Measurements from ENCODE around the gene SELENOM.

GRCh38 chr22:31099841-31100761 is 7.3 kb downstream of the SELENOM start:
- TF ChIP-seq, protein P1, sequence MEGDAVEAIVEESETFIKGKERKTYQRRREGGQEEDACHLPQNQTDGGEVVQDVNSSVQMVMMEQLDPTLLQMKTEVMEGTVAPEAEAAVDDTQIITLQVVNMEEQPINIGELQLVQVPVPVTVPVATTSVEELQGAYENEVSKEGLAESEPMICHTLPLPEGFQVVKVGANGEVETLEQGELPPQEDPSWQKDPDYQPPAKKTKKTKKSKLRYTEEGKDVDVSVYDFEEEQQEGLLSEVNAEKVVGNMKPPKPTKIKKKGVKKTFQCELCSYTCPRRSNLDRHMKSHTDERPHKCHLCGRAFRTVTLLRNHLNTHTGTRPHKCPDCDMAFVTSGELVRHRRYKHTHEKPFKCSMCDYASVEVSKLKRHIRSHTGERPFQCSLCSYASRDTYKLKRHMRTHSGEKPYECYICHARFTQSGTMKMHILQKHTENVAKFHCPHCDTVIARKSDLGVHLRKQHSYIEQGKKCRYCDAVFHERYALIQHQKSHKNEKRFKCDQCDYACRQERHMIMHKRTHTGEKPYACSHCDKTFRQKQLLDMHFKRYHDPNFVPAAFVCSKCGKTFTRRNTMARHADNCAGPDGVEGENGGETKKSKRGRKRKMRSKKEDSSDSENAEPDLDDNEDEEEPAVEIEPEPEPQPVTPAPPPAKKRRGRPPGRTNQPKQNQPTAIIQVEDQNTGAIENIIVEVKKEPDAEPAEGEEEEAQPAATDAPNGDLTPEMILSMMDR (IDR thresholded peaks at IDR 0.05; ENCODE audit: insufficient read depth, low read length), result no peak
- TF ChIP-seq POLR2AphosphoS5 (IDR thresholded peaks at IDR 0.05; ENCODE audit: low read depth) (no peak), GABPA (IDR thresholded peaks at IDR 0.05; ENCODE audit: low read depth) (no peak)
- TF ChIP-seq, protein P2, sequence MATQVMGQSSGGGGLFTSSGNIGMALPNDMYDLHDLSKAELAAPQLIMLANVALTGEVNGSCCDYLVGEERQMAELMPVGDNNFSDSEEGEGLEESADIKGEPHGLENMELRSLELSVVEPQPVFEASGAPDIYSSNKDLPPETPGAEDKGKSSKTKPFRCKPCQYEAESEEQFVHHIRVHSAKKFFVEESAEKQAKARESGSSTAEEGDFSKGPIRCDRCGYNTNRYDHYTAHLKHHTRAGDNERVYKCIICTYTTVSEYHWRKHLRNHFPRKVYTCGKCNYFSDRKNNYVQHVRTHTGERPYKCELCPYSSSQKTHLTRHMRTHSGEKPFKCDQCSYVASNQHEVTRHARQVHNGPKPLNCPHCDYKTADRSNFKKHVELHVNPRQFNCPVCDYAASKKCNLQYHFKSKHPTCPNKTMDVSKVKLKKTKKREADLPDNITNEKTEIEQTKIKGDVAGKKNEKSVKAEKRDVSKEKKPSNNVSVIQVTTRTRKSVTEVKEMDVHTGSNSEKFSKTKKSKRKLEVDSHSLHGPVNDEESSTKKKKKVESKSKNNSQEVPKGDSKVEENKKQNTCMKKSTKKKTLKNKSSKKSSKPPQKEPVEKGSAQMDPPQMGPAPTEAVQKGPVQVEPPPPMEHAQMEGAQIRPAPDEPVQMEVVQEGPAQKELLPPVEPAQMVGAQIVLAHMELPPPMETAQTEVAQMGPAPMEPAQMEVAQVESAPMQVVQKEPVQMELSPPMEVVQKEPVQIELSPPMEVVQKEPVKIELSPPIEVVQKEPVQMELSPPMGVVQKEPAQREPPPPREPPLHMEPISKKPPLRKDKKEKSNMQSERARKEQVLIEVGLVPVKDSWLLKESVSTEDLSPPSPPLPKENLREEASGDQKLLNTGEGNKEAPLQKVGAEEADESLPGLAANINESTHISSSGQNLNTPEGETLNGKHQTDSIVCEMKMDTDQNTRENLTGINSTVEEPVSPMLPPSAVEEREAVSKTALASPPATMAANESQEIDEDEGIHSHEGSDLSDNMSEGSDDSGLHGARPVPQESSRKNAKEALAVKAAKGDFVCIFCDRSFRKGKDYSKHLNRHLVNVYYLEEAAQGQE (IDR thresholded peaks at IDR 0.05; ENCODE audit: insufficient replicate concordance, low read depth), result no peak
